NCI-H2171 (cell line): ENCODE data around the gene KLHDC3.
A peak's percentile ranks its signal among the peaks of the same experiment; 100 is the strongest.

Source experiments
- DNase-seq: peaks from one replicate; lab custom pipeline; 2025; lab: John Stamatoyannopoulos, UW

KLHDC3 gene, protein sequence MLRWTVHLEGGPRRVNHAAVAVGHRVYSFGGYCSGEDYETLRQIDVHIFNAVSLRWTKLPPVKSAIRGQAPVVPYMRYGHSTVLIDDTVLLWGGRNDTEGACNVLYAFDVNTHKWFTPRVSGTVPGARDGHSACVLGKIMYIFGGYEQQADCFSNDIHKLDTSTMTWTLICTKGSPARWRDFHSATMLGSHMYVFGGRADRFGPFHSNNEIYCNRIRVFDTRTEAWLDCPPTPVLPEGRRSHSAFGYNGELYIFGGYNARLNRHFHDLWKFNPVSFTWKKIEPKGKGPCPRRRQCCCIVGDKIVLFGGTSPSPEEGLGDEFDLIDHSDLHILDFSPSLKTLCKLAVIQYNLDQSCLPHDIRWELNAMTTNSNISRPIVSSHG

DNA sequence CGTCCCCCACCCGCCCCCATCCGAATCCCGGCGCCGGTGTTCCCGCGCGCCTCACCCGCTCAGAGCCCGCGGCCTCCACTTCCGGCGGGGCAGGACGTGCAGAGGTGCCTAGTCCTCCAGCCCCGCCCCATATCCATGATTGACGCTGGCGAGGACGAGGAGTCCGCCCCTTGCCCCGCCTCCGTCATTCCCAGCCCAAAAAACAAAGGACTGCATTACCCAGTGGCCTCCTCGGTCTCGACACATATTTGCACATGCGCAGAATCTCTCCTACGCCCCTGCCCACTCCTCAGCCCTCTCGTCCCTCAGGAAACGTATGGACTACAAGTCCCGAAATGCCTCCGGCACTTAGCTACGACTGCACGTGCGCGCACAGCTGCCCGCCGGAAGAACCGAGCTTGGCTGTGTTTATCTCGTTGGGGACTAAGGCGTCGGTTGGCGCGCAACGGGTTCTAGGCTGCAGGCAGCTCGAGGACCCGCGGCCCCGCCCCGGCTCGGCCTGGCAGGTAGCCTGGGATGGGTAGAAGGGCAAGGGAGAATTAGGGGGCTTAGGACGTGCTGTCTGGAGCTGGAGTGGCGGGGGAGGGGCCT lies at the start of gene KLHDC3, which contains the start of gene MEA1:
Gene KLHDC3 (plus strand): TSS at position 407 of the 591 bp plus-strand sequence. CDS start 2,944 bp downstream, outside the sequence.
Gene MEA1 (minus strand): TSS at position 104 of the 591 bp plus-strand sequence. CDS start 133 bp downstream, outside the sequence.
- DNase-seq = peak; percentile 99

DNA sequence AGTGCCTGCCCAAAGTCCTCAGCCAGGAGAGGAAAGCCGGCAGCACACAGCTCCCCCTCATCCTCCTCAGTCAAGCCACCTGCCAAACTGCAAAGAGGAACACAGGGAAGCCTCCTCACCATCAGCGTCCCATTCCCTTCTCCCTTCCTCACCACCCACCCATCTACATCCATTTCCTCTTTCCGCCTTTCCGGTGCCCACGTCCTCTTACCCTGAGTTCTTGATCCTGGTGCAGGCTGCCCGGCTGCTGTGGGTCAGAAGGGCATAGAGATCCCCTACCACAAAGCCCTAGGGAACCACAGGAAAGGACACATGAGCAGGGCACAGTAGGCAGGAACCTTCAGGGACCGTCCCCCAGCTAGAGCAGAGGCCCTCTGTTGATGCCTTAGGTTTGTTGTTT lies 47.5 kb upstream of the KLHDC3 start:
- DNase-seq = no peak

DNA sequence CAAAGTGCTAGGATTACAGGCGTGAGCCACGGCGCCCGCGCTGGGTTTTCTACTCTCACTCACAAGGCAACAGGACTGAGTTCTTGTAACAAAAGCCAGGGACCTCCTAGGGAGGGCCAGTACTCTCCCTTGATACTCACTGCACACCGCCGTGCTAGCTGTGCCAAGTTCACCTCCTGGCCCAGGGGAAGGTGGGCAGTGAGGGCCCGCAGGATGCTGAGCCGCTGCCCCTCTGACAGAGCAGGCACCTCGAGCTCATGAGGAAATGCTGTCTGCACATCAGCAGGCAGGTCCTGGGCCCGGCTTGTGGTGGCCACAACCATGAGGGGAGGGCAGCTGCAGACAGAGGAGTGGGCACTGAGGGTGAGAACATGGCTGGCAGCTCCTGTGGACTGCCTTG lies 46.8 kb upstream of the KLHDC3 start:
- no peak for DNase-seq

DNA sequence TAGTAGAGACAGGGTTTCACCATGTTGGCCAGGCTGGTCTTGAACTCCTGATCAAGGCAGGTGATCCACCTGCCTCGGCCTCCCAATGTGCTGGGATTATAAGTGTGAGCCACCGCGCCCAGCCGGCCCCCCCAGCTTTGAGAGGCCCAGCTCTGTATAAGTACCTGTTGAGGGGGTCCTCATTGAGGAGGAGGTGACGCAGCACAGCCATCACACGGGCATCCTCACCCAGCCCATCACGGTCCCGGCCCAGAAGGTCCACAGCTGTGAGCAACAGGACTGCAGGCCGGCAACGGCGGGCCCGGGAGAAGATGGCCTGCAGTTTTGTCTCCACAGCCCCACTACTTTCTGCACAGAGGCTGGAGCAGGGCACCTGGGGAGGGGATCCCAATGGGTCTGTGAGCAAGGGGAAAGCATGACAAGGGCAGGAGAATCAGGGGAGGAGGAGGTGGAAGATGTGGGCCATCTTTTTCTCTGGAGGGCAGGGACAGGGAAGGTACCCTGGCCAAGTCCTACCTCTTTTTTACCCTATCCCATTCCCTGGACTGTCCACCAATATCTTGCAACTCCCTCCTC lies 45.8 kb upstream of the KLHDC3 start:
- DNase-seq = no peak

DNA sequence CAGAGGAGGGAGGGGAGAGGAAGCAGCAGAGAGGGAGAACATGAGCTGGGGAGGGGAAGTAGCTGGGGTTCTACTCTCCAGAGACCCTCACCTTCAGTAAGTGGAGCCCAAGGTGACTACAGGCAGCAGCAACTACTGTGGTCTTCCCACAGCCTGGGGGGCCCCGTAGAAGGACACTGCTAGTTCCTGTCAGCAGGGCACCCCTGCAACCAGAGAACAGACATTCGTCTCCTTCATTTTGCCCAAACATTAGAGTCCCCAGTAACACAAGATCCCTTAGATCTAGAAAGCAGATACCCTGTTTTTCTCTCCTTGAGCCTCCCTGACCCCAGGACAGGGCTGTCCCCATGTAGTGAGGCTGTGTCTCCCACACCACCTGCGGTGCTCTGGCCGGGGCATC lies 45.3 kb upstream of the KLHDC3 start:
- no peak for DNase-seq

DNA sequence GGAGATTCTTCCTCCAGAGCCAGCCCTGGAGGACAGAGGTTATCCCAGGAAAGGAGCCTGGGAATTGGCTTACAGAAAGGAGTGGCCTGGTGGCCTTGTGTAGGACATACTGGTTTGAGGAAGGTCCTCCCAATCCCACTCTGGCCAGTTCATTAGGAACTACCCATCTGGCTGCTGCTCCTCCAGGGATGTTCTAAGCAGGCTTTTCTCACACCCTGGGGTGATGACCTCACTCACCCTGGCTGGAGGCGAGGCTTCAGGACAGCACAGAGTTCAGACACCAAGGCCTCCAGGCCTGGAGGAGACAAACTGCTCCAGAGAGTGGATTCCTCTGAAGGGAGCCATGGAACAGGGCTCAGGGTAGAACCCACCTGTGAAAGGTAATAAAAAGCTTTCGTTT lies 44.6 kb upstream of the KLHDC3 start:
- DNase-seq = no peak

DNA sequence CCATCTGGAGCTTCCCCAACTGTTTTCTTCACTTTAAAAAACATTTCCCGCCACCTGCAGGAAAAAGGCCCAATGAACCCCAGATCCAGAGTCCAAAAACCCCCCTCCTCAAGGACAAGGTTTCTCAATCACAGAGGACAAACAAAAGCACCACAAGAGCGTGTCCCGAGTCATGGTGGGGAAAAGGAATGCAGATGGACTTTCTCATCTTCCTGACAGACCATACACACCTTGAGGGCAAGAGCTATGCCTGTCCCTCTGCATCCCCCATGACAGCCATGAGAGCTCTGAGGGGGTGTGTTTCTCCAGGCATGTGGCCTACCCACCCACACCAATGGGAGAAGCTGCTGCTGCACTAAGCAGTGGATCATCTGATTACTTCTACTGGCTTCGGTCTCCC lies 44.1 kb upstream of the KLHDC3 start:
- no peak for DNase-seq

DNA sequence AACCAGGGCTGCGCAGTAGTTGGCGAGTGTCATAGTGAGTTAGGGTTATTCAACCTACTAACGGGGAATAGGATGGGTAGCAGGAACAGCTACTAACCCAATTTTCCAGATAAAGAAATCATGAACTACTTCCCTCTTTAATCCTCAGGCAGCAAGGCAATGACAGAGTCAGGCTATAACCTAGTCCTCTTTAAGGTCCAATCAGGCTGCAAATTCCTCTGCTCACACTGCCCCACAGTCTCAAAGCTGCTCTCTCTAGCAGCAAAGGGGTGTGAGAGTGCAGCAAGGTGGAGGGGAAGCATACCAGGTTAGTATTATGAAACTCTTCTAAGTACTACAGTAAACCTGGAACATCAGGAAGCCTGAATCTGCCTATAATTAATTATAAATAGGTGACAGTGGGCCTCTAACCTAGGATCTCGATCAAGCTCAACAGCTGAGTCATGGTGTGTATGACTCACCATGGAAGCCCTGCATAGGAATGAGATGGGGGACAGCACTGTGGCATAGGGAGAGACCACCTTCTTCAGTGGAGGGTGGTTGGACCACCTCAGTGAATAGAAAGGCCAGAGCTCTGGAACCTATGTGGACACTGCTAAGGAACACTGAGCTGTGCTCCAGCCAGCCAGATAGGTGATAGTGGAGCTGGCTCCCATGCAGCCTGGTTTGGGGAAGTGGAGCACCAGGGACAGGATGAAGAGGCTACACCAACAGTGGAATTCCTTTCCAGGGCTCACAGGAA lies 43.0 kb upstream of the KLHDC3 start:
- DNase-seq = no peak

DNA sequence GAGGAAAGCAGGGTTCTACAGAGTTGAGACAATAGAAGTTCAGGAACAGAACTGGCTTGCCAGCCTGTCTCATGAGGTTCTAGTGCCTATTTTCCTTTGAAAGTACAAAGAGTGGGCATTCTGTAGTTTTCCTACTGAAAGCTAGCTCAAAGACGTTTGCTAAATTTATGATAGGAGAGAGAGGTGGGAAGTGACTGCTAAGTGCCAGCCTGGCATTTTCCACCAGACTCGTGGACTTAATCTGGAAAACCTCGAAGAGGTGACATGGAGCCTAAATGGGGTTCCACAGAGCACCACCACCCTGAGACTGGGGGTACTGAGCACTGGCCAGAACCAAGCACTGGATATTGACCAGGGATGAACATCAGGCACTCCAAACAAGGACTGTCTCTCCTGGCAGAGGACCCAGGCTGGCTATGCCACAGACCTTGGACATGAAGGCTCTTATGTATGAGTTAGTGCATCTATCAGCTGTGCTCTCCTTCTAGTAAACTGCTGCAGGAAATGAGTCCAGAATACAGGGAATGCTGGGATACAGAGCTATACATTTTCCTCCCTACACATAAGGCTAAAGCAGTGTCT lies 42.2 kb upstream of the KLHDC3 start:
- DNase-seq = no peak

DNA sequence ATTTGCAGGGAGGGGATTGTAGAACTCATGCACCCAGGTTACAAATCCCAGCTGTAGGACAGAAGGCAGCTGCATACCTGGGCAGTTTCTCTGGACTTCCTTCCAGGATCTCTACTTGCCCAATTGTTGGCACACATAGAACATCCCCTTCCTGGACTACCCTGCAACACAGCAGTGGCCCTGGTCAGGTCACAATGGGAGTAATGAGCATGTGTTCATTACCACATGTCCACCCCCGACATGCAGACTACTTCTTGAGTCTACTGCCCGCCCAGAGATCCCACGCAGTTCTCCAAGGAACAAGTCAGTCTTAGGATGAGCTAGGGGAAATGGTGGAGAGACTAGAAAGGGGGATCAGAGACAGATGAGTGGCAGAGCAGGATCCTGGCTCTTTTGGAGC lies 40.1 kb upstream of the KLHDC3 start:
- no peak for DNase-seq

DNA sequence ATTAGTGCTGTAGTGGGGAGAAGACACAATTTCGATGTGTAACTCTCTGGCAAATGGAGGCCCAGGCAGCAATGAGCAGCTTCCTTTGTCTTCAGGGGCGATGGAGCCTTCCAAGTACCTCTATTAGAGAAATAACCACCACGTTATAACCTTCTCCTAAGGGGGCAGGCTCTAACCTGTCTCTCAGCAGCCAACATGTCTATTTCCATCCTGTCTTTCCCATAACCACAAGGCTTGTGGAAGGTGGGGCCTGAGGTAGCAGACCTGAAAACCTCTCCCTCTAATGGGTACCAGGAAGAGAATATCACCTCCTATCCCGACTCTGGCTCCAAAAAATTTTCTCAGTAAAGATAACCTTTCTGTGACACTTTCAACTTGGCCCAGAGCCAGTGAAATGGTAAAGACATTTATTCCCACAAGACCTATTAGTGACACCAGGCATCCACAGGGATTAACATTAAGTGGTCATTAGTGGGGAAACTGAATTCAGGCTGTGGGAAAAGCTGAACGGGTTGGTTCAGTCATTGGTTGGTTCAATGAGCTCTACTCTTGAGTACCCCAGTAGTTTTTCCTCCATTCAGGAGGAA lies 39.0 kb upstream of the KLHDC3 start:
- peak; percentile 27 for DNase-seq

DNA sequence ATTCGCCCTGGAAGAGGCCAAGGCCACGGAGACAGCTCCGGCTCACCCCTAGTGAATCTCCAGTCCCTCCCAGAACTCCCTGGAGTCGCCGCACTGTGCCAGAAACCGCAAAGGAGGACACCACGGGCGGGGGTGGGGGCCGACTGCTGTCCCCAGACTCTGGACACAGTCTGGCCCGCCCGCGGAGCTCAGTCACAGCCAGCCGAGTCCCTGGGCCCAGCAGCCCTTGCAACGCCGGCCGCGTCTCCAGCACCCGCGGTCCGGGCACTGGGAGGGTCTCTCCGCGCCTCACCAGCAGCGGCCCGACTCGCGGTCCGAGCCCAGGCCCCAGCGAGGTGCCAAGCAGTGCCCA lies 35.6 kb upstream of the KLHDC3 start:
- DNase-seq = no peak

DNA sequence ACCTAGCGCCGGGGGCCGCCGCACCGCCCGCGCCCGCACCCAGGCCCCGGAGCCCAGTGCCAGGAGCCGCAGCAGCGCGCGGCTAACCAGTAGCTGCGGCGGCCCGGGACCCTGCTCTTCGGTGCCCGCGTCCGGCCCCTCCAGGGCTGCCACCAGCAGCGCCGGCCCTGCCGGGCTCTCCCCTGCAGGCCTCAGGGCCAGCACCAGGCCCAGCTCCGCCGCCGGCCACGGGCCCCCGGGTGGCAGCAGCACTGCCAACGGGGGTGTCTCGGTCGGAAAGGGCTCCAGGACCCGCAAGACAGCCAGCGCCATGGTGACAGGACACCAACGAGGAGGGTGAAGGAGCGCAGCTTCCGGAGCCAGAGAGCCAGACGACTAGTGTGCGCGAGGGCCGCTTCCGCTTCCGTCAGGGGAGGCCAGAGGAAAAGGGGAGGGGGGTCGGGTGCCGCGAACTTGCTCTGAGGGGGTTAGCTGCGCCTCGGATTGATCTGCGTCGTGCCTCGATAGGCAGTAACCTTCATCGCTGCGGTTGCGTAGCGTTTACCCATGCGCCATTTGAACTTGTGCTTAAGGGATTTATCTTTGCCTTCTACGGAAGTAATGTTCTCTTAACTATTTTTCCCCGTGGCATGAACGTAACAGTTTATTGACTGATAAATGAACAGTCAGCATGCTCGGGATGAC lies 35.1 kb upstream of the KLHDC3 start, which contains the start of gene PEX6:
Gene PEX6 (minus strand): TSS at position 343 of the 684 bp plus-strand sequence. CDS start 31 bp downstream, at position 312.
- peak; percentile 92 for DNase-seq

DNA sequence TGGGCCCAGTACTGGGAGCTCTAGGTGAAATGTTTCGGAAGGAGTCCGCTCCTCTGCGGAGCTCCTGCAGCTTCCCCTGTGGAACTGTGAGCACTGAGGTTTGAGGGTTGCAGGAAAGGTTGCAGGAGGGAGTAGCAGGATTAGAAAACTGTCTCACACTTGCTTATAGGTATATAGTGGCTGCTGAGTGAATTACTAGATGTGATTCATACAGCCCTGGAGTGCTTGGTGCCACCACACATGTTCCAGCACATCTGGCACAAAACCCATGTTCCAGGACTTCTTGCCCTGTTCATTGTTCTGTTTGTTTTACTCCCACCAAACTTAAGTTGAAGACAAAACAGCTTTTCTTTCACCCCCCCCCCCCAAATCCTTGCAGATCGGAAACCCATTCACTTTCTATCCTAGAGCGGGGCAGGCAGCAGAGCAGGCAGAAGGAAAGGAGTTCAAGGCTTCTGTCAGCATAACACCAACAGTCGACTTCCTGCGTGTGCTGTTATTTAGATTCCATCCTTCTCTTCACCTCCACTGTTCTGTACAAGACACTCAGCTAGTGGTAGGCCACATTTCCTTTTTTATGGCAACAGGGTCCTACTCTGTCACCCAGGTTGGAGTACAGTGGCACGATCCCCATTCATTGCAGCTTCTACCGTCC lies 34.4 kb upstream of the KLHDC3 start:
- no peak for DNase-seq

DNA sequence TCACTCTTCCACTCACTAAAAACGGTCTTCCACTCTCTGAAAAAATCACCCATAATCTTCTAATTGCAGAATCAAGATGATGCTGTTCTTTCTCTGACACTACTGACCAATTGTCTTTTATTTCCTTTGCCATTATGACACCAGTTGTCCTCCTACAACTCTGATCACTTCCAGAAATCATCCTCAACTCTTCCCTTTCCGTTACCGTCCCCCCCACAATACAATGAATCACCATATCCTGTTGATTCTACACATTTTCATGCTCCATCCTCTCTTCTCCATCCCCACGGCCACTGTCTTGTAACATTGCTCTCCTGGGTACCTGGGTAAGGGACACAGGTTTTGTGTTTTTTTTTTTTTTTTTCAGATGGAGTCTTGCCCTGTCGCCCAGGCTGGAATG lies 32.2 kb upstream of the KLHDC3 start:
- no peak for DNase-seq

DNA sequence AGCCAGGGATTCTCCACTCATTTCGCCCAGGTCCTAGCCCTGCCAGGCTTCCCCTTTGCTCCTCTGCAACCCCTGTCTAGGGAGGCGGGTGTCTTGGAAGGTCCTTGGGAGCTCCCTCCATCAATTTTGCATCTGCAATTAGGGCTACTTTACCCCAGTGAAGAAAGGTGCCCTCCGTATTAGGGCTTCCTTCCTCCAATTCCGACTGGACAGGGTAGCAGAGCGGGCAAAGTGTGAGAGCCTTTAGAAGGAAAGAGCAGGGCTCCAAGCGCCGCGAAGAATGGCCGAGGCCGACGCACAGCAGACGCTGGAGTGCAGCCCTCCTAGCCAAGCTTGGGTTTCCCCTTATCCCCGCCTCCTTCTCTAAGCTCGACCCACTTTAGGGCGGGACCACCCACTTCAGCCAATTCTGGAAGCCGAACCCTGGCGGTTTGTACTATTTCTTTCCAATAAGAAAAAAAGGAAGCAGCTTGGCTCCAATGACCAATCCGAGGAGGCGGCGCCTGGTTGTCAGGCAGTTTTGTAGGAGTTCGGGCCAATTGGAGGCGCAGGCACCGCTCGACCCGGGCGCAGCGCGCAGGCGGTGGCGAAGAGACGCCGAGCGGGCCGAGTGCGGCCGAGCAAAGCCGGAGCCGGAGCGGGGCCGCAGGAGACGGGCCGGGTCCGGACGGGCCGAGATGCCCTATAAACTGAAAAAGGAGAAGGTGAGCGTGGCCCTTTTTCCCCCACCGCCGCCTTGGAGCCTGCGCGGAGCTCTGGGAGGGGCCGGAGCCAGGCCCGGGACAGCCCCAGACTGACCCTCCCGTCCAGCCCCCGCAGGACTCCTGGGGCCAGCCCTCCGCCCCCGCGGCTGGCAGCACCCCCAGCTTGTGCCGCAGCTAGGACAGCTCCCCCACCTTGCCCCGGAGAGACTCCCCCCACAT lies 29.8 kb upstream of the KLHDC3 start, which contains the start of gene PPP2R5D:
Gene PPP2R5D (plus strand): TSS at position 570 of the 923 bp plus-strand sequence. CDS start 108 bp downstream, at position 678.
- DNase-seq = peak; percentile 98

DNA sequence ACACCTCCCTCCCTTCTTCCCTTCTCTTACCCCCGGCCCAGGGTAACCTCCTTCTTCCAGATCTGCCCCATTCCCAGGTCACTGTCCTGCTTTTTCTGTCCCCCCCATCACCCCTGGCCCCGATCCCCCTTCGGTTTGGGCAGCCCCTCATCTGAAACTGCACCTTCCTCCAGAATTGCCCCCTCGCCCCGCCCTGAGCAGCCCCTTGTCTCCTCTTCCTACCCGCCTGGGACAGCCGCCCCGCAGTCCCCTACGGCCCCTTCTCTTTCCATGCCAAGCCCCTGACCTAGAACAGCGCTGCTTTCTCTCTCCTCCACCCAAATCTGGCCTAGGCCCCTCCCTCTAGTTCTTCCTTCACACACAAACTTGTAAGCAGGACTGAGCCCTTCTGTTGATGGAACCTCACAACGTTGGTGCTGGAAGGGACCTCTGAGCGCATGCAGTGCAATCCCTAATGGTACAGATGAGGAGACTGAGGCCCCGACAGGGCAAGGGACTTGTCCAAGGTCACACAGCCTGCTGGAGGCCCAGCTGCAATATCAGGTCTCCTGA lies 29.0 kb upstream of the KLHDC3 start:
- no peak for DNase-seq

DNA sequence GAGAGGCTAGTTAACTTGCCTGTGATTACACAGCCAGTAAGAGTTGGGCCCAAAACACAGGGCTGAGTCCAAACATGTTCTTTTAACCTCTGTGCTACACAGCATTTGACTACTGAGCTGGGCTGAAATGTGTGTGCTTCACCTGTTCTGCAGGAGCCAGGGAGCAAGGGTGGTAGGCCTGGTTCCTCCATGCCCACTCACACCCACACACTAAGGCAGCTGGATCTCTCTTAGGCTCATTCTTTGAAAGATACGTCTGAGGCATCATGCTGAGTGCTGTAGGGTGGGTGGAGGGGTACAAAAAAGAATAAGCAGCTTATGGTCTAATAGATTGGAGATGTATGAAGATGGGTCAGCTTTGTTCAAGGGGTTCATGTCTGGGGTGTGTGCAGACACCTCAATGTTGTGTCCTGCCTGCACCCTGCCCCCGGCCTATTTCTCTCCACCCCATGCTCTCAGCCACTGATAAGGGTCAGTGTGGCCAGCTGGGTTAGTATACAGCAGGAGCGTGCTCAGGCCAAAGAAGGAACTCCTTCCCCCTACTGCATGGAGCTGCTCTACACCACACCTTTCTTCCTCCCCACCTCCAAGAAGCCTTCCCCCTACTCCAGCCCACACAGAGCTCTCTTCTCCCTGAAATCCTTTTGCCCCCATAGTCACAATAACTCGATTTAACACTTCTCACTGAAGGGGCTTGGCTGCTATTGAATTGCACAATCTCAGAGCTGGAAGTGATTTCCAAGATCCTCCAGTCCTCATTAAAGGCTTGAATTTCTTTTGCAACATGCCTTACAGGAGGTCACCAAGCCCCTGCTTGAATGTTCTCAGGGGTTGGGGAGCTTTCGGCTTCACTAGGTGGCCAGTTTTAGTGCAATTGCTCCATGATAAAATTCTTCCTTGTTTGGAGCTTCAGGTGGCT lies 26.3 kb upstream of the KLHDC3 start:
- no peak for DNase-seq
